Measurements from ENCODE around the gene GATA2. TPM values are rescaled to one million over a fixed set of nuclear protein-coding genes. Genes with fewer than 3 reads are reported as not detected.

GATA2 gene
- total RNA-seq, 4 donors from 2014 or later = 5.4 to 16.0 (median 8.1) TPM

GRCh38 chr3:128438488-128439072 is 54.4 kb downstream of the GATA2 start:
- WGBS, 2 donors (ENCODE audit: low coverage in 1 of 2) = 20% methylated on average over 1 of the region's 6 CpGs; no CpG with 5 or more reads in 1 of the 2 donors
- Histone ChIP-seq H3K4me3 (no peak overlapping the region), H3K36me3 (no peaks in the 10 kb centered on the region), H3K9me3 (no peaks in the 10 kb centered on the region), H3K27me3 (peaks cover 65% of the 10 kb centered on the region), H3K4me1 (no peaks in the 10 kb centered on the region), H3K27ac (no peak overlapping the region)
- no peak for ATAC-seq
- no peak for TF ChIP-seq POLR2A (IDR thresholded peaks at IDR 0.05)
- TF ChIP-seq EP300 (IDR thresholded peaks at IDR 0.05) = no peak
- no peak for TF ChIP-seq CTCF (IDR thresholded peaks at IDR 0.05)
- no peak for TF ChIP-seq POLR2AphosphoS5 (IDR thresholded peaks at IDR 0.05)

GRCh38 chr3:128436214-128436613 is 56.8 kb downstream of the GATA2 start:
- Histone ChIP-seq H3K9me3 (no peaks in the 10 kb centered on the region), H3K27me3 (peaks cover 85% of the 10 kb centered on the region)
- no peak for ATAC-seq

GRCh38 chr3:128435561-128435960 is 57.4 kb downstream of the GATA2 start:
- Histone ChIP-seq H3K36me3 (no peaks in the 10 kb centered on the region), H3K9me3 (no peaks in the 10 kb centered on the region), H3K4me1 (peaks cover 0 to 15% (median 9%) of the 10 kb centered on the region in 3 donors), H3K4me3 (no peak overlapping the region), H3K27ac (no peak overlapping the region), H3K27me3 (peaks cover 92% of the 10 kb centered on the region)
- no peak for ATAC-seq
- 61 to 80% methylated on average over 1 to 2 of the region's 5 CpGs for WGBS, 2 donors (ENCODE audit: low coverage in 1 of 2)
- TF ChIP-seq CTCF (IDR thresholded peaks at IDR 0.05) = no peak
- no peak for TF ChIP-seq EP300 (IDR thresholded peaks at IDR 0.05)
- TF ChIP-seq POLR2AphosphoS5 (IDR thresholded peaks at IDR 0.05) = no peak
- TF ChIP-seq POLR2A (IDR thresholded peaks at IDR 0.05) = no peak

More at GRCh38 chr3:128436214-128436613, 56.8 kb downstream of the GATA2 start:
- no peaks in the 10 kb centered on the region for H3K36me3 ChIP-seq
- TF ChIP-seq EP300 (IDR thresholded peaks at IDR 0.05) (no peak), POLR2AphosphoS5 (IDR thresholded peaks at IDR 0.05) (no peak), POLR2A (IDR thresholded peaks at IDR 0.05) (no peak), CTCF (IDR thresholded peaks at IDR 0.05) (no peak)
- H3K27ac ChIP-seq = no peak overlapping the region
- no peak overlapping the region for H3K4me3 ChIP-seq
- H3K4me1 ChIP-seq = peaks cover 0 to 15% (median 9%) of the 10 kb centered on the region in 3 donors
- WGBS, 2 donors (ENCODE audit: low coverage in 1 of 2) = 73% methylated on average over 2 of the region's 3 CpGs; no CpG with 5 or more reads in 1 of the 2 donors

- WGBS, 2 donors (ENCODE audit: low coverage in 1 of 2) = 73% methylated on average over 3 of the region's 6 CpGs; no CpG with 5 or more reads in 1 of the 2 donors
- H3K27me3 ChIP-seq = peaks cover 93% of the 10 kb centered on the region
- peaks cover 0 to 15% (median 9%) of the 10 kb centered on the region in 3 donors for H3K4me1 ChIP-seq
- H3K36me3 ChIP-seq = no peaks in the 10 kb centered on the region
- no peak for ATAC-seq
- TF ChIP-seq POLR2A (IDR thresholded peaks at IDR 0.05) (no peak), EP300 (IDR thresholded peaks at IDR 0.05) (no peak), POLR2AphosphoS5 (IDR thresholded peaks at IDR 0.05) (no peak), CTCF (IDR thresholded peaks at IDR 0.05) (no peak)
- H3K27ac ChIP-seq = no peak overlapping the region
- H3K4me3 ChIP-seq = no peak overlapping the region
- no peaks in the 10 kb centered on the region for H3K9me3 ChIP-seq
Observed at GRCh38 chr3:128435058-128435457, 57.9 kb downstream of the GATA2 start.

- Histone ChIP-seq H3K9me3 (no peaks in the 10 kb centered on the region), H3K27ac (no peak overlapping the region)
- WGBS, 2 donors (ENCODE audit: low coverage in 1 of 2) = 71% methylated on average over 1 of the region's 2 CpGs; no CpG with 5 or more reads in 1 of the 2 donors
Observed at GRCh38 chr3:128434524-128434923, 58.5 kb downstream of the GATA2 start.

More at GRCh38 chr3:128434524-128434923, 58.5 kb downstream of the GATA2 start:
- Histone ChIP-seq H3K4me1 (peaks cover 0 to 15% (median 9%) of the 10 kb centered on the region in 3 donors), H3K4me3 (no peak overlapping the region), H3K27me3 (peaks cover 94% of the 10 kb centered on the region), H3K36me3 (no peaks in the 10 kb centered on the region)
- TF ChIP-seq POLR2AphosphoS5 (IDR thresholded peaks at IDR 0.05) = no peak
- no peak for TF ChIP-seq CTCF (IDR thresholded peaks at IDR 0.05)
- no peak for TF ChIP-seq EP300 (IDR thresholded peaks at IDR 0.05)
- no peak for TF ChIP-seq POLR2A (IDR thresholded peaks at IDR 0.05)
- no peak for ATAC-seq

Measured in gastroesophageal sphincter (tissue), 4 donors.